Hepatocyte (in vitro differentiated cells): ENCODE data around the gene IL17RD.

ENCODE experiments used
- EZH2 ChIP-seq: fragments of 200-600 bp; sonication (generic); IDR thresholded peaks from 2 replicates; pipeline ENCODE4 v1.6.1; 2016; ENCODE audit warnings: antibody characterized with exemption, mild to moderate bottlenecking, borderline replicate concordance
- EZH2phosphoT487 ChIP-seq: fragments of 200-600 bp; sonication (generic); IDR thresholded peaks from one replicate; pipeline ENCODE4 v1.6.1; 2018; ENCODE audit warnings: antibody characterized with exemption, mild to moderate bottlenecking, low read depth, moderate library complexity; ENCODE audit not compliant: unreplicated experiment, severe bottlenecking

- TF ChIP-seq EZH2: no peak
- no peak for TF ChIP-seq EZH2phosphoT487
Measured at GRCh38 chr3:57194641-57195040, 29.5 kb upstream of the IL17RD start.
